IPS-NIHi11 (cell line): ENCODE results near the gene TBC1D10B.

ENCODE experiments used
- DNase-seq: peaks from one replicate; pipeline ENCODE4 v3.0.0; 2012; ENCODE audit warnings: mixed read lengths, low spot score

The TBC1D10B gene

GRCh38 chr16:30370456-30371247 is at the start of gene TBC1D10B:
TSS of gene TBC1D10B (minus strand) at chr16:30370494. CDS start at chr16:30370183, 311 bp downstream.
- peak; percentile 89 for DNase-seq

GRCh38 chr16:30418350-30419181 is 48.3 kb upstream of the TBC1D10B start:
- DNase-seq, result no peak

GRCh38 chr16:30417529-30418349 is 47.4 kb upstream of the TBC1D10B start:
- DNase-seq, result peak; percentile 93

GRCh38 chr16:30416624-30417528 is 46.6 kb upstream of the TBC1D10B start:
- no peak for DNase-seq

- DNase-seq, result no peak
Observed at GRCh38 chr16:30416047-30416603, 45.8 kb upstream of the TBC1D10B start.

GRCh38 chr16:30414159-30414558 is 43.9 kb upstream of the TBC1D10B start:
- DNase-seq, result no peak

- no peak for DNase-seq
Observed at GRCh38 chr16:30413112-30413806, 43.0 kb upstream of the TBC1D10B start.

GRCh38 chr16:30409125-30410060 is 39.1 kb upstream of the TBC1D10B start:
- DNase-seq, result peak; percentile 82

GRCh38 chr16:30407804-30408534 is 37.7 kb upstream of the TBC1D10B start:
- peak; percentile 41 for DNase-seq

GRCh38 chr16:30407102-30407803 is 37.0 kb upstream of the TBC1D10B start, which contains the start of gene ZNF771:
TSS of gene ZNF771 (plus strand) at chr16:30407606. CDS start at chr16:30408054, 448 bp downstream.
- peak; percentile 90 for DNase-seq

GRCh38 chr16:30406795-30407101 is 36.5 kb upstream of the TBC1D10B start:
- no peak for DNase-seq

- no peak for DNase-seq
Observed at GRCh38 chr16:30401768-30402425, 31.6 kb upstream of the TBC1D10B start.

- no peak for DNase-seq
Observed at GRCh38 chr16:30399435-30400186, 29.3 kb upstream of the TBC1D10B start.

GRCh38 chr16:30398661-30399434 is 28.6 kb upstream of the TBC1D10B start:
- DNase-seq, result no peak

GRCh38 chr16:30397776-30398660 is 27.7 kb upstream of the TBC1D10B start:
- DNase-seq, result no peak
